Measurements from ENCODE around the gene ABTB2. TPM values are rescaled to one million over a fixed set of nuclear protein-coding genes. Genes with fewer than 3 reads are reported as not detected.

ABTB2 gene
- polyA plus RNA-seq, 1 donor from 2014 or later, result 0.68 TPM

DNA sequence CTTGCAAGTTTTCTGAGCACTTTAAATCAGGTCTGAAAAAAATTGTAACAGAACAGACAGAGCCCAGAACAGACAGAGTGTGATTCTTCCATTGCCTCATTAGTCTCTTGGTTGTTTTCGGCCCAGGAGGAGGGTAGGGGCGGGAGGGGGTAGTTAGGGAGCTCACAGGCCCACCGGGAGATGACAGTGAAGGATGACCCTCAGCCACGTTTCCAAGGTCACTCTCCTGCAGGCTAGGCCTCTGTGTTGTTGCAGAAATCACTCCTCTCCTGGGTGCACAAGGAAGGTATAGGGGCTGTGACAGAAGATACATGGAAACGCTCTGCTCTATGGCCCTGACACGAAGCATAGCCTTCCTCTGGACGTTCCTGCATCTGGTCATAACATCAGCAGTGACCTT is 69.3 kb downstream of the ABTB2 start:
- Histone ChIP-seq H3K27me3 (ENCODE audit: insufficient read depth, low read depth, low read length) (no peaks in the 10 kb centered on the region), H2AFZ (ENCODE audit: low read depth, low read length) (no peak overlapping the region), H3K9me3 (ENCODE audit: low read length) (no peaks in the 10 kb centered on the region), H3K4me3 (ENCODE audit: low read length) (no peak overlapping the region), H3F3A (ENCODE audit: insufficient read depth, low read length, poor library complexity, severe bottlenecking) (no peaks in the 10 kb centered on the region), H3K4me2 (ENCODE audit: low read length) (no peak overlapping the region), H3K27ac (ENCODE audit: low read length) (no peak overlapping the region), H3K36me3 (ENCODE audit: insufficient read depth, low read length) (no peaks in the 10 kb centered on the region), H3K9ac (ENCODE audit: low read length) (no peak overlapping the region), H3K9me2 (ENCODE audit: insufficient read depth, low read length) (no peaks in the 10 kb centered on the region), H4K20me1 (ENCODE audit: insufficient read depth) (no peaks in the 10 kb centered on the region), H3K79me2 (replicated peaks; ENCODE audit: insufficient read depth, low read length) (no peaks in the 10 kb centered on the region)
- TF ChIP-seq SMC3 (conservative IDR thresholded peaks at IDR 0.05; ENCODE audit: poor library complexity), result no peak
- TF ChIP-seq, protein P1, sequence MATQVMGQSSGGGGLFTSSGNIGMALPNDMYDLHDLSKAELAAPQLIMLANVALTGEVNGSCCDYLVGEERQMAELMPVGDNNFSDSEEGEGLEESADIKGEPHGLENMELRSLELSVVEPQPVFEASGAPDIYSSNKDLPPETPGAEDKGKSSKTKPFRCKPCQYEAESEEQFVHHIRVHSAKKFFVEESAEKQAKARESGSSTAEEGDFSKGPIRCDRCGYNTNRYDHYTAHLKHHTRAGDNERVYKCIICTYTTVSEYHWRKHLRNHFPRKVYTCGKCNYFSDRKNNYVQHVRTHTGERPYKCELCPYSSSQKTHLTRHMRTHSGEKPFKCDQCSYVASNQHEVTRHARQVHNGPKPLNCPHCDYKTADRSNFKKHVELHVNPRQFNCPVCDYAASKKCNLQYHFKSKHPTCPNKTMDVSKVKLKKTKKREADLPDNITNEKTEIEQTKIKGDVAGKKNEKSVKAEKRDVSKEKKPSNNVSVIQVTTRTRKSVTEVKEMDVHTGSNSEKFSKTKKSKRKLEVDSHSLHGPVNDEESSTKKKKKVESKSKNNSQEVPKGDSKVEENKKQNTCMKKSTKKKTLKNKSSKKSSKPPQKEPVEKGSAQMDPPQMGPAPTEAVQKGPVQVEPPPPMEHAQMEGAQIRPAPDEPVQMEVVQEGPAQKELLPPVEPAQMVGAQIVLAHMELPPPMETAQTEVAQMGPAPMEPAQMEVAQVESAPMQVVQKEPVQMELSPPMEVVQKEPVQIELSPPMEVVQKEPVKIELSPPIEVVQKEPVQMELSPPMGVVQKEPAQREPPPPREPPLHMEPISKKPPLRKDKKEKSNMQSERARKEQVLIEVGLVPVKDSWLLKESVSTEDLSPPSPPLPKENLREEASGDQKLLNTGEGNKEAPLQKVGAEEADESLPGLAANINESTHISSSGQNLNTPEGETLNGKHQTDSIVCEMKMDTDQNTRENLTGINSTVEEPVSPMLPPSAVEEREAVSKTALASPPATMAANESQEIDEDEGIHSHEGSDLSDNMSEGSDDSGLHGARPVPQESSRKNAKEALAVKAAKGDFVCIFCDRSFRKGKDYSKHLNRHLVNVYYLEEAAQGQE (IDR thresholded peaks at IDR 0.05; ENCODE audit: borderline replicate concordance), result no peak
- TF ChIP-seq RAD21 (conservative IDR thresholded peaks at IDR 0.05), result no peak
- TF ChIP-seq, protein P2, sequence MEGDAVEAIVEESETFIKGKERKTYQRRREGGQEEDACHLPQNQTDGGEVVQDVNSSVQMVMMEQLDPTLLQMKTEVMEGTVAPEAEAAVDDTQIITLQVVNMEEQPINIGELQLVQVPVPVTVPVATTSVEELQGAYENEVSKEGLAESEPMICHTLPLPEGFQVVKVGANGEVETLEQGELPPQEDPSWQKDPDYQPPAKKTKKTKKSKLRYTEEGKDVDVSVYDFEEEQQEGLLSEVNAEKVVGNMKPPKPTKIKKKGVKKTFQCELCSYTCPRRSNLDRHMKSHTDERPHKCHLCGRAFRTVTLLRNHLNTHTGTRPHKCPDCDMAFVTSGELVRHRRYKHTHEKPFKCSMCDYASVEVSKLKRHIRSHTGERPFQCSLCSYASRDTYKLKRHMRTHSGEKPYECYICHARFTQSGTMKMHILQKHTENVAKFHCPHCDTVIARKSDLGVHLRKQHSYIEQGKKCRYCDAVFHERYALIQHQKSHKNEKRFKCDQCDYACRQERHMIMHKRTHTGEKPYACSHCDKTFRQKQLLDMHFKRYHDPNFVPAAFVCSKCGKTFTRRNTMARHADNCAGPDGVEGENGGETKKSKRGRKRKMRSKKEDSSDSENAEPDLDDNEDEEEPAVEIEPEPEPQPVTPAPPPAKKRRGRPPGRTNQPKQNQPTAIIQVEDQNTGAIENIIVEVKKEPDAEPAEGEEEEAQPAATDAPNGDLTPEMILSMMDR (IDR thresholded peaks at IDR 0.05; ENCODE audit: poor library complexity, severe bottlenecking), result no peak
- no peak for TF ChIP-seq EP300 (conservative IDR thresholded peaks at IDR 0.05; ENCODE audit: poor library complexity, severe bottlenecking)
- no peak for TF ChIP-seq EZH2 (IDR thresholded peaks at IDR 0.05; ENCODE audit: borderline replicate concordance, insufficient read depth, low read length, poor library complexity, severe bottlenecking)
- TF ChIP-seq TAF1 (IDR thresholded peaks at IDR 0.05; ENCODE audit: low read depth), result no peak
- no peak for TF ChIP-seq POLR2AphosphoS5 (IDR thresholded peaks at IDR 0.05)

DNA sequence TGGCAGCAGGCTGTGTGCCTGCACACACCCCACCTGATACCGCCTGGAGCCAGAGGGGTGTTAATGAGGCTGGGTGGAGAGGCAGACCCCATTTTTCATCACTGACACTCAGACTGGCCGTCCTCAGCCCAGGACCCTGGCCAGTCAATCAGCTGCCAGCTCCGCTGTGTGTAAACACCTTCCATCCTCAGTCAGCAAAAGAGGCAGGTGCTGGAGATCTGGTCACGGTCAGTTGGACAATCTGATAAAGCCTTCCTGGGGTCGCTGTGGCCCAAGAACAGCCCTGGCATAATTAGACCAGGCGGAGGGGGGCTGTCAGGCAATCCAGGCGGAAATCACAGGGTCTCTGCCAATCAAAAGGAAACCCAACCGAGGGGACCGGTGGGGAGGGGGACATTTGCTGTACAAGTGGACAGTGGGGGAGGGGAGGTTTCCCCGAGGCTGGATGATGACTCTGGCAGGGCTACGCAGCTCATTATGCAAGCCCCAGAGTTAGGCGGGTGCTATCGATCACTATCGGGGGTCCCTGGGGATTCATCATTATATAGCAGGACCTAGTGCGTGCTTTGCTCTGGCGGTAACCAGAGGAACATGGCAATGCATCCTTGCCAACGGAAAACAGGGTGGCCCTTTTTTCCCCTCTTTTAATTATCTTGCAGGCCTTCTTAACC is 72.9 kb downstream of the ABTB2 start:
- Histone ChIP-seq H4K20me1 (ENCODE audit: insufficient read depth) (no peaks in the 10 kb centered on the region), H3K9me2 (ENCODE audit: insufficient read depth, low read length) (no peaks in the 10 kb centered on the region), H2AFZ (ENCODE audit: low read depth, low read length) (no peak overlapping the region), H3K9me3 (ENCODE audit: low read length) (no peaks in the 10 kb centered on the region), H3K79me2 (replicated peaks; ENCODE audit: insufficient read depth, low read length) (no peaks in the 10 kb centered on the region), H3K27ac (ENCODE audit: low read length) (no peak overlapping the region), H3K4me2 (ENCODE audit: low read length) (no peak overlapping the region), H3F3A (ENCODE audit: insufficient read depth, low read length, poor library complexity, severe bottlenecking) (no peaks in the 10 kb centered on the region), H3K9ac (ENCODE audit: low read length) (no peak overlapping the region), H3K27me3 (ENCODE audit: insufficient read depth, low read depth, low read length) (no peaks in the 10 kb centered on the region), H3K4me3 (ENCODE audit: low read length) (no peak overlapping the region), H3K36me3 (ENCODE audit: insufficient read depth, low read length) (no peaks in the 10 kb centered on the region)
- TF ChIP-seq EP300 (conservative IDR thresholded peaks at IDR 0.05; ENCODE audit: poor library complexity, severe bottlenecking) (no peak), SMC3 (conservative IDR thresholded peaks at IDR 0.05; ENCODE audit: poor library complexity) (no peak), MXI1 (conservative IDR thresholded peaks at IDR 0.05; ENCODE audit: poor library complexity, severe bottlenecking) (no peak), POLR2AphosphoS5 (IDR thresholded peaks at IDR 0.05) (no peak), EZH2 (IDR thresholded peaks at IDR 0.05; ENCODE audit: borderline replicate concordance, insufficient read depth, low read length, poor library complexity, severe bottlenecking) (no peak), TAF1 (IDR thresholded peaks at IDR 0.05; ENCODE audit: low read depth) (no peak), RAD21 (conservative IDR thresholded peaks at IDR 0.05) (no peak)
- TF ChIP-seq, protein P2 (IDR thresholded peaks at IDR 0.05; ENCODE audit: poor library complexity, severe bottlenecking), result no peak
- TF ChIP-seq, protein P1 (IDR thresholded peaks at IDR 0.05; ENCODE audit: borderline replicate concordance), result no peak

Measured in neural cell (in vitro differentiated cells).